MCF 10A (cell line): ENCODE results near the gene UBE2D2. TPM values are rescaled to one million over a fixed set of nuclear protein-coding genes. Genes with fewer than 3 reads are reported as not detected.
A peak's percentile ranks its signal among the peaks of the same experiment; 100 is the strongest.

ENCODE experiments used
- BruUV-seq: library from RNA; stranded (reverse); fragments of 400-500 nt; replicated peaks from 2 replicates; lab custom pipeline; 2021; lab: Mats Ljungman, UMichigan
- CTCF ChIA-PET: fragments of 300-600 bp; sonication (Branson Sonifier 250); formaldehyde crosslinking; extraction: SDS; loops from one replicate; lab custom pipeline; 2021; ENCODE audit warnings: antibody characterized with exemption, inconsistent platforms; lab: Yijun Ruan, JAX
- POLR2A ChIA-PET: fragments of 300-600, 350-650 bp; sonication (Branson Sonifier 250); formaldehyde crosslinking; extraction: SDS; loops from one replicate; lab custom pipeline; 2020; ENCODE audit warnings: antibody characterized with exemption, inconsistent platforms; lab: Yijun Ruan, JAX
- DNase-seq: peaks from one replicate; pipeline ENCODE4 v3.0.0-alpha.2; 2018; ENCODE audit not compliant: unreplicated experiment
- H3K27ac Mint-ChIP-seq: one replicate; pipeline ENCODE4 v1.8.0; 2022; ENCODE audit warnings: mild to moderate bottlenecking, low read depth, mixed read lengths; ENCODE audit not compliant: unreplicated experiment
- H3K27me3 Mint-ChIP-seq: one replicate; pipeline ENCODE4 v1.8.0; 2022; ENCODE audit warnings: mixed read lengths; ENCODE audit not compliant: insufficient read depth, unreplicated experiment
- H3K36me3 Mint-ChIP-seq: one replicate; pipeline ENCODE4 v1.8.0; 2022; ENCODE audit warnings: mild to moderate bottlenecking, moderate library complexity, mixed read lengths; ENCODE audit not compliant: insufficient read depth, unreplicated experiment
- H3K4me1 Mint-ChIP-seq: one replicate; pipeline ENCODE4 v1.8.0; 2022; ENCODE audit warnings: mixed read lengths; ENCODE audit not compliant: insufficient read depth, unreplicated experiment
- H3K4me3 Mint-ChIP-seq: one replicate; pipeline ENCODE4 v1.8.0; 2022; ENCODE audit warnings: mild to moderate bottlenecking, moderate library complexity, mixed read lengths; ENCODE audit not compliant: unreplicated experiment
- H3K9me3 Mint-ChIP-seq: one replicate; pipeline ENCODE4 v1.8.0; 2022; ENCODE audit warnings: mixed read lengths; ENCODE audit not compliant: unreplicated experiment
- CTCF ChIP-seq: fragments of 200-600 bp; IDR thresholded peaks from one replicate; pipeline ENCODE4 v1.8.0; 2022; ENCODE audit warnings: antibody characterized with exemption, mild to moderate bottlenecking; ENCODE audit not compliant: unreplicated experiment
- intact Hi-C: fragments of 100-400 bp; cut with micrococcal nuclease; formaldehyde crosslinking; loops from 2 replicates; pipeline ENCODE4 v1.14.1; 2022
- total RNA-seq: library from RNA; stranded (reverse); gene quantifications from 2 replicates; pipeline ENCODE4 v1.2.3, GENCODE V29; 2022

The UBE2D2 gene
- total RNA-seq, 1 experiment from 2014 or later, result 306 TPM

GRCh38 chr5:139635606-139636206 lies 74.6 kb downstream of the UBE2D2 start:
- peaks cover 21% of the 10 kb centered on the region for H3K36me3 Mint-ChIP-seq
- peak overlapping the region; percentile 55 for H3K27ac Mint-ChIP-seq
- H3K4me1 Mint-ChIP-seq, result peaks cover 45% of the 10 kb centered on the region
- no TSS peak for BruUV-seq
- POLR2A ChIA-PET, result interaction anchor here (0.6 to 6.2 kb wide), 13 partner anchors 9 to 130 kb away, joined by 3 to 68 read pairs (median 6); partner anchors contain the start of genes CXXC5 and UBE2D2
- TF ChIP-seq CTCF, result peak; percentile 64
- CTCF ChIA-PET, result interaction anchor here (0.5 to 16.8 kb wide), 22 partner anchors 10 to 458 kb away, joined by 3 to 321 read pairs (median 6); partner anchors contain the start of gene CXXC5
- H3K4me3 Mint-ChIP-seq, result peak overlapping the region; percentile 10
- no peaks in the 10 kb centered on the region for H3K27me3 Mint-ChIP-seq
- DNase-seq, result peak; percentile 93
- intact Hi-C loops, result no loop called here
- H3K9me3 Mint-ChIP-seq, result no peaks in the 10 kb centered on the region

GRCh38 chr5:139636207-139636792 lies 75.2 kb downstream of the UBE2D2 start:
- Mint-ChIP-seq H3K27ac (peak overlapping the region; percentile 55), H3K4me1 (peaks cover 45% of the 10 kb centered on the region), H3K36me3 (peaks cover 20% of the 10 kb centered on the region), H3K4me3 (peak overlapping the region; percentile 52), H3K27me3 (no peaks in the 10 kb centered on the region), H3K9me3 (no peaks in the 10 kb centered on the region)
- intact Hi-C loops, result no loop called here
- CTCF ChIA-PET, result interaction anchor here (0.7 to 16.8 kb wide), 17 partner anchors 10 to 458 kb away, joined by 3 to 321 read pairs (median 12); partner anchors contain the start of gene CXXC5
- POLR2A ChIA-PET, result interaction anchor here (0.7 to 6.2 kb wide), 14 partner anchors 9 to 214 kb away, joined by 3 to 68 read pairs (median 6); partner anchors contain the start of genes CXXC5 and UBE2D2
- peak; percentile 32 for DNase-seq
- BruUV-seq, result no TSS peak
- no peak for TF ChIP-seq CTCF

GRCh38 chr5:139636975-139637408 lies 75.9 kb downstream of the UBE2D2 start:
- H3K9me3 Mint-ChIP-seq, result no peaks in the 10 kb centered on the region
- H3K4me3 Mint-ChIP-seq, result peak overlapping the region; percentile 52
- H3K36me3 Mint-ChIP-seq, result peaks cover 18% of the 10 kb centered on the region
- no peak for TF ChIP-seq CTCF
- H3K4me1 Mint-ChIP-seq, result peaks cover 45% of the 10 kb centered on the region
- no peaks in the 10 kb centered on the region for H3K27me3 Mint-ChIP-seq
- no peak overlapping the region for H3K27ac Mint-ChIP-seq
- CTCF ChIA-PET, result interaction anchor here (0.8 to 16.8 kb wide), 8 partner anchors 9 to 216 kb away, joined by 3 to 321 read pairs (median 50); partner anchors contain the start of gene CXXC5
- intact Hi-C loops, result loop anchor here (1.0 kb wide), 1 partner anchor 11 kb away; the partner anchor contains the start of gene CXXC5
- peak; percentile 65 for DNase-seq
- no TSS peak for BruUV-seq
- POLR2A ChIA-PET, result interaction anchor here (0.7 to 6.2 kb wide), 10 partner anchors 8 to 215 kb away, joined by 3 to 68 read pairs (median 8); partner anchors contain the start of genes CXXC5 and UBE2D2
